Kidney epithelial cell (primary cell): ENCODE results near the gene IFT20. TPM values are rescaled to one million over a fixed set of nuclear protein-coding genes. Genes with fewer than 3 reads are reported as not detected.

Experiments used
- DNase-seq: peaks from one replicate; pipeline ENCODE4 v3.0.0-alpha.2; 2010; ENCODE audit warnings: low read depth
- H3K27me3 ChIP-seq: 2 replicates; pipeline ENCODE4 v1.6.0; 2011; ENCODE audit warnings: low read length; ENCODE audit not compliant: control insufficient read depth, insufficient read depth
- H3K36me3 ChIP-seq: 2 replicates; pipeline ENCODE4 v1.5.1; 2011; ENCODE audit warnings: low read length; ENCODE audit not compliant: control insufficient read depth, insufficient read depth
- H3K4me3 ChIP-seq: 2 replicates; pipeline ENCODE4 v1.5.1; 2011; ENCODE audit warnings: low read depth, mild to moderate bottlenecking, control low read depth, low read length
- total RNA-seq: library from RNA; depleted of rRNA; stranded (reverse); fragments of >200 nt; gene quantifications from 2 replicates; pipeline ENCODE4 v1.2.3, GENCODE V29; 2015
- TF ChIP-seq, protein P1 (sequence below): IDR thresholded peaks from 2 replicates; pipeline ENCODE4 v1.5.1; 2011; ENCODE audit warnings: mild to moderate bottlenecking, moderate library complexity, low read length, control low read depth, inconsistent platforms; ENCODE audit not compliant: insufficient read depth, poor library complexity, severe bottlenecking

Gene IFT20
- total RNA-seq, 1 donor from 2014 or later, result 39.7 TPM

GRCh38 chr17:28346199-28346580 lies 10.9 kb upstream of the IFT20 start:
- TF ChIP-seq, protein P1, sequence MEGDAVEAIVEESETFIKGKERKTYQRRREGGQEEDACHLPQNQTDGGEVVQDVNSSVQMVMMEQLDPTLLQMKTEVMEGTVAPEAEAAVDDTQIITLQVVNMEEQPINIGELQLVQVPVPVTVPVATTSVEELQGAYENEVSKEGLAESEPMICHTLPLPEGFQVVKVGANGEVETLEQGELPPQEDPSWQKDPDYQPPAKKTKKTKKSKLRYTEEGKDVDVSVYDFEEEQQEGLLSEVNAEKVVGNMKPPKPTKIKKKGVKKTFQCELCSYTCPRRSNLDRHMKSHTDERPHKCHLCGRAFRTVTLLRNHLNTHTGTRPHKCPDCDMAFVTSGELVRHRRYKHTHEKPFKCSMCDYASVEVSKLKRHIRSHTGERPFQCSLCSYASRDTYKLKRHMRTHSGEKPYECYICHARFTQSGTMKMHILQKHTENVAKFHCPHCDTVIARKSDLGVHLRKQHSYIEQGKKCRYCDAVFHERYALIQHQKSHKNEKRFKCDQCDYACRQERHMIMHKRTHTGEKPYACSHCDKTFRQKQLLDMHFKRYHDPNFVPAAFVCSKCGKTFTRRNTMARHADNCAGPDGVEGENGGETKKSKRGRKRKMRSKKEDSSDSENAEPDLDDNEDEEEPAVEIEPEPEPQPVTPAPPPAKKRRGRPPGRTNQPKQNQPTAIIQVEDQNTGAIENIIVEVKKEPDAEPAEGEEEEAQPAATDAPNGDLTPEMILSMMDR, result no peak
- H3K4me3 ChIP-seq, result no peak overlapping the region
- peaks cover 9% of the 10 kb centered on the region for H3K36me3 ChIP-seq
- H3K27me3 ChIP-seq, result no peaks in the 10 kb centered on the region
- no peak for DNase-seq

DNA sequence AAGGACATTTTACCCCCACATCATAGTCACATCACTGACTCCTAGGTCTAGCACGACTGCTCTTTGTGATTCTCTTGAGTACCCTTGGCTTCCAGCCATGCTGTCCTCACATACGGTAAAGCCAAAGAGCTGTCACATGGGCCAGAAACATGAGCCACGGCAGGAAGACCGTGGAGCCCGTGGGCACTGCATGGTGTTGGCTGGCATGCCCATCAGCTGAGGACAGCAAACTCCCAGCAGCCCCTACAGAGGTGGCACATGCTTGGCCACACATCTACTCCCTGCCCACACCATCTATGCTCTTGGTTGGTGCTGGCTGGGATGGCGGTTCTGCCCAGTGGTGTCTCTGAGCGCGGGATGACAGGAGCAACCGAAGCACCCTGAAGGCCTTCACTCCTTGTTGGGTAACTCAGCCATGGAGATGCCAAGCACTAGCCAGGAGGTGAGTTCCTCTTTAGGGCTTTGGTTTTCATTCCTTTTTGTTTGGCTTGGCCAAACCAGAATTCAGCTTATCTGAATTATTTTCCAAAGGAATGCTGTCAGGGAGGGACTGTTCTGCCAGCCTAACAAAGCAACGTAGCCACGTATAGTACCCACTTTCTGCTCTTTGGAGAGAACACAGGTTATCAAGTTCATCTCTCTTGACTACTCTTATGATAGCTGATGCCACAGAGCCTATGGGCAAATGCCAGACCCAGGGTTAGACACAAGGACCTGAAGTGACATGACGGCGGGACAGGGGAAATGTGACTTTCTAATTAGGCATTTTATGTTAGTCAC lies 10.3 kb upstream of the IFT20 start:
- no peaks in the 10 kb centered on the region for H3K27me3 ChIP-seq
- H3K36me3 ChIP-seq, result peaks cover 7% of the 10 kb centered on the region
- DNase-seq, result no peak
- TF ChIP-seq, protein P1, result no peak
- no peak overlapping the region for H3K4me3 ChIP-seq

- TF ChIP-seq, protein P1, result no peak
- DNase-seq, result no peak
- peaks cover 6% of the 10 kb centered on the region for H3K36me3 ChIP-seq
- no peak overlapping the region for H3K4me3 ChIP-seq
- H3K27me3 ChIP-seq, result no peaks in the 10 kb centered on the region
Observed at GRCh38 chr17:28344435-28344901, 9.2 kb upstream of the IFT20 start.

DNA sequence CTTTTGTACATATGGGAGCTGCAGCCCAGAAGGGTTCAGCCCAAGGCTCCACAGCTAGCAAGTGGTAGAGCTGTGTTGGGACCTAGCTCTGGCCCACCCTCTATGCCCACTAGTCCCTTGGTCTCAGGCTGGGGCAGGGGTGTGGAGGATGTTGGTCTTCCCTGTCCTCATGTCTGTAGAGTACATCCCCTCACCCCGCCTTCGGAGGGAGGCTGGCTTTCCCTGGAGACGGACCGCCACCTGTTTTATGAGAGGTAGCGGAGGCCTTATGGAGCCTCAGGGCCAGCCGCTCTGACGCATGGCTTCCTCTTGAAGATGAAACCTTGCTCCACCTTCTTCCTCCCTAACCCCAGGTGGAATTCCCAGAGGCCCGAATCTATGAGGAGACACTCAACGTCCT lies 8.7 kb upstream of the IFT20 start:
- TF ChIP-seq, protein P1, result no peak
- DNase-seq, result no peak
- H3K27me3 ChIP-seq, result no peaks in the 10 kb centered on the region
- H3K4me3 ChIP-seq, result no peak overlapping the region
- peaks cover 6% of the 10 kb centered on the region for H3K36me3 ChIP-seq

- Histone ChIP-seq H3K27me3 (no peaks in the 10 kb centered on the region), H3K36me3 (peaks cover 4% of the 10 kb centered on the region), H3K4me3 (no peak overlapping the region)
- TF ChIP-seq, protein P1, result no peak
- DNase-seq, result no peak
Observed at GRCh38 chr17:28343491-28343932, 8.2 kb upstream of the IFT20 start.

- no peak overlapping the region for H3K4me3 ChIP-seq
- H3K27me3 ChIP-seq, result no peaks in the 10 kb centered on the region
- no peak for DNase-seq
- H3K36me3 ChIP-seq, result peaks cover 4% of the 10 kb centered on the region
- TF ChIP-seq, protein P1, result no peak
Observed at GRCh38 chr17:28342313-28342712, 7.0 kb upstream of the IFT20 start.
